ENCODE results near the gene IP6K2.

Gene IP6K2

DNA sequence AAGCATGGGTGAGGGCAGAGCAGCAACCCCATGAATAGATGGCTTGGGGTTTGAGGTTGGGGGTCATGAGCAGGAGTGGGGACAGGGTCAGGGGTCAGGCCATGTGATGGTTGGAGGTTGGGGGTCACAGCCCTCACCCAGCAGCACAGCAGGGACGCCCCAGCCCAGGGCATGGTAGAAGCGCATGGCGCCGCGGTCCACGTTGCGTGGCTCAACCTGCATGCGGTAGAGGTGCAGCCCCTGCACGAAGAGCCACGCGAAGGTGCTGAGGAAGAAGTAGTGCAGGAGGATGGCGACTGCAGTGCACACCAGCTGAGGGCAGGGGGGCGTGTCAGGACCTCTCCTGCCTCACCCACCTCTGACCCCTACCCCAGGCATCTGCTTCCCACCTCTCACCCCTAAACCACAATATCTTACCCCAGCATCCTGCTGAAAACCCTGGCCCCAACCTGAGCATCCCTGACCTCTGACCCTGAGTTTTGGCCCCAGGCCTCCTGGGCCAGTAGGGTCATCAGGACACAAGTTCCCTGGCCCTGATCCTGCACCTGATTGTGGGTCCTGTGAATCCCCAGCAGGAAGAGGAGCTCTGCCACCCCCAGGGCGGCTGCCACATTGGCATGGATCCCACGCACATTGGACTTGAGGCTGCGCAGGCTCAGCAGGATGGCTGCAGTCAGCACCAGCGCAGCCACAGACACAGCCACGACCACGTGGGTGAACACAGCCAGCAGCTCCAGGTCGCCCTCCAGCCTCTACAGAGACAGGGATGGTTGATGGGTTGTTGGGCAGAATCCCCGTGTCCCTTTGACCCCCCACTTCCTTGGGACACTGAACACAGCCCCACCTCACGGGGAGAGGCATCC is 71.9 kb downstream of the IP6K2 start:
- TF ChIP-seq EGR1 (IDR thresholded peaks at IDR 0.05), result no peak
- TF ChIP-seq, protein P1, sequence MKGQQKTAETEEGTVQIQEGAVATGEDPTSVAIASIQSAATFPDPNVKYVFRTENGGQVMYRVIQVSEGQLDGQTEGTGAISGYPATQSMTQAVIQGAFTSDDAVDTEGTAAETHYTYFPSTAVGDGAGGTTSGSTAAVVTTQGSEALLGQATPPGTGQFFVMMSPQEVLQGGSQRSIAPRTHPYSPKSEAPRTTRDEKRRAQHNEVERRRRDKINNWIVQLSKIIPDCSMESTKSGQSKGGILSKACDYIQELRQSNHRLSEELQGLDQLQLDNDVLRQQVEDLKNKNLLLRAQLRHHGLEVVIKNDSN (IDR thresholded peaks at IDR 0.05), result no peak
- TF ChIP-seq YY1 (IDR thresholded peaks at IDR 0.05; ENCODE audit: low read depth), result no peak
- TF ChIP-seq, protein P2, sequence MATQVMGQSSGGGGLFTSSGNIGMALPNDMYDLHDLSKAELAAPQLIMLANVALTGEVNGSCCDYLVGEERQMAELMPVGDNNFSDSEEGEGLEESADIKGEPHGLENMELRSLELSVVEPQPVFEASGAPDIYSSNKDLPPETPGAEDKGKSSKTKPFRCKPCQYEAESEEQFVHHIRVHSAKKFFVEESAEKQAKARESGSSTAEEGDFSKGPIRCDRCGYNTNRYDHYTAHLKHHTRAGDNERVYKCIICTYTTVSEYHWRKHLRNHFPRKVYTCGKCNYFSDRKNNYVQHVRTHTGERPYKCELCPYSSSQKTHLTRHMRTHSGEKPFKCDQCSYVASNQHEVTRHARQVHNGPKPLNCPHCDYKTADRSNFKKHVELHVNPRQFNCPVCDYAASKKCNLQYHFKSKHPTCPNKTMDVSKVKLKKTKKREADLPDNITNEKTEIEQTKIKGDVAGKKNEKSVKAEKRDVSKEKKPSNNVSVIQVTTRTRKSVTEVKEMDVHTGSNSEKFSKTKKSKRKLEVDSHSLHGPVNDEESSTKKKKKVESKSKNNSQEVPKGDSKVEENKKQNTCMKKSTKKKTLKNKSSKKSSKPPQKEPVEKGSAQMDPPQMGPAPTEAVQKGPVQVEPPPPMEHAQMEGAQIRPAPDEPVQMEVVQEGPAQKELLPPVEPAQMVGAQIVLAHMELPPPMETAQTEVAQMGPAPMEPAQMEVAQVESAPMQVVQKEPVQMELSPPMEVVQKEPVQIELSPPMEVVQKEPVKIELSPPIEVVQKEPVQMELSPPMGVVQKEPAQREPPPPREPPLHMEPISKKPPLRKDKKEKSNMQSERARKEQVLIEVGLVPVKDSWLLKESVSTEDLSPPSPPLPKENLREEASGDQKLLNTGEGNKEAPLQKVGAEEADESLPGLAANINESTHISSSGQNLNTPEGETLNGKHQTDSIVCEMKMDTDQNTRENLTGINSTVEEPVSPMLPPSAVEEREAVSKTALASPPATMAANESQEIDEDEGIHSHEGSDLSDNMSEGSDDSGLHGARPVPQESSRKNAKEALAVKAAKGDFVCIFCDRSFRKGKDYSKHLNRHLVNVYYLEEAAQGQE (IDR thresholded peaks at IDR 0.05; ENCODE audit: low read depth), result no peak
- no peak for TF ChIP-seq ZBTB7A (IDR thresholded peaks at IDR 0.05; ENCODE audit: low read depth)
- no peak for TF ChIP-seq CEBPB (IDR thresholded peaks at IDR 0.05)
- TF ChIP-seq TCF12 (IDR thresholded peaks at IDR 0.05; ENCODE audit: low read depth), result no peak
- no peak for TF ChIP-seq FOXM1 (IDR thresholded peaks at IDR 0.05; ENCODE audit: borderline replicate concordance, low read depth)

DNA sequence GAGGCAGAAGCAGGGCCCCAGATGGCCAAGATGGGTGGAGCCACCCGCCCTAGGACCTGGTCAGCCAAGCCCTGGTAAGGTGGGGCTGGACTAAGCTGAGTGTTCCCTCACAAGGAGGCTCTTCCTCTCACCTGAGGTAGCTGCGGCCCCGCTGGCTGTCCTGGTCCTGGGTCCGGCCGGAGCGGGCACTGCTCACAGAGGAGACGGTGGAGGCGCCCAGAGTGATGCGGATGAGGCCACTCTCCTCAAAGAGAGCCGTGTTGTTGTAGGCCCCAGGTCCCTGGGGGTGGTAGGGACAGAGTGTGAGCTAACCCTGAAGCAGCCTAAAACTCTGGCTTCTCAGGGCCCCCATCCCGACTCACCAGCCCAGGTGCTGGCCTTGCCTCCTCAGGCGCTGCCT is 74.4 kb downstream of the IP6K2 start:
- TF ChIP-seq RAD21 (IDR thresholded peaks at IDR 0.05; ENCODE audit: low read depth) (no peak), YY1 (IDR thresholded peaks at IDR 0.05; ENCODE audit: low read depth) (no peak), ZBTB7A (IDR thresholded peaks at IDR 0.05; ENCODE audit: low read depth) (no peak), CEBPB (IDR thresholded peaks at IDR 0.05) (no peak)

DNA sequence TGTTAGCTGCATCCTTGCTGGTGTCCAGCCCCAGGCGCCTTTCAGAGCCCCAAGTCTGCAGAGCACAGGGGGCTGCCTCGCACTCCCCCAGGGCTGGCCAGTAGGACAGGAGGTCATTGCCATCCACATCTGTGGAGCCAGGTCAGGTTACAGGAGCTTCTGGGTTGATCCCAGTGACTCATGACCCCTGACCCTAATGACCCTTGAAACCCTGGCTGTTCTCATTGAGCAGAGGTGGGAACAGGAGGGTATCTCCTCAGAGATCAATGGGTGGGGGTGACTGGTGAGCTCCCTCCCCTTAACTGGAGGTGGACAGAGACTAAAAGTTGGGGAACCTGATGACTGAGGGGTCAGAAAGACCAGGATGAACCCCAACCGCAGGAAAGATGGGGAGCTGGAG is 75.6 kb downstream of the IP6K2 start:
- no peak for TF ChIP-seq CEBPB (IDR thresholded peaks at IDR 0.05)
- TF ChIP-seq RAD21 (IDR thresholded peaks at IDR 0.05; ENCODE audit: low read depth), result no peak
- no peak for TF ChIP-seq TEAD4 (IDR thresholded peaks at IDR 0.05)
- no peak for TF ChIP-seq TAF1 (IDR thresholded peaks at IDR 0.05; ENCODE audit: low read depth)
- TF ChIP-seq, protein P1 (IDR thresholded peaks at IDR 0.05), result no peak
- TF ChIP-seq NFIC (IDR thresholded peaks at IDR 0.05), result no peak
- TF ChIP-seq EP300 (IDR thresholded peaks at IDR 0.05; ENCODE audit: borderline replicate concordance), result no peak

DNA sequence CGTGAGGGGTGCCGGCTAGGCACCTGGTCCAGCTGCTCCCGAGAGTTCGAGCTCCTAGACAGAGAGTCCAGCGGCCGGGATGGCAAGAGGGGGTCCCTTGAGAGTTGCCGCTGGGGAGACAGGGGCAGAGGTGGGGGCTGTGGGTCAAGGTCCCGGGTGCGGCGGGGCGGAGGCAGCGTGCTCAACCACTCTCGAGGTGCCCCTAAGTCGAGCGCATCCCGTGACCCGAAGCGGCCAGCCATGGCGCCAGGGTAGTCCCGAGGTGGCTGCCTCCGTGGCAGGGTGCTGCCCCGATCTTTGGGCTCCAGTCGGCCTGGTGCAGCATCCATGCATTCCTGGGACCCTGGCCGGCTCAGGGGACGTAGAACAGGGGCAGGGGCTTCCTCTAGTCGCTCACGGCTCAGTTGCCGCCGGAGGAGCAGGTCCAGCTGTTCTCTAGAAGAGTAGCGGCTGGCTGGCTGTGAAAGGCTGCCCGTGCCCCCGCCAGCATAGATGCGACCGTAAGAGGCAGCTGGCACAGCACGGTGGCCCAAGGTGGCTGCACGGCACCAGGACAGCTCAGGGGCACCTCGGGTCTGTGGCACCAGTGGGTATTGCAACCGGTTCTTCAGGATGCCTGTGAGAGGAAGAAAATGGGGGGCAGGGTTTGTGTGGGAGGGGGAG is 76.9 kb downstream of the IP6K2 start:
- TF ChIP-seq, protein P1 (IDR thresholded peaks at IDR 0.05), result no peak
- TF ChIP-seq RAD21 (IDR thresholded peaks at IDR 0.05; ENCODE audit: low read depth), result no peak
- no peak for TF ChIP-seq FOXM1 (IDR thresholded peaks at IDR 0.05; ENCODE audit: borderline replicate concordance, low read depth)
- TF ChIP-seq NFIC (IDR thresholded peaks at IDR 0.05), result no peak
- TF ChIP-seq CREB1 (IDR thresholded peaks at IDR 0.05; ENCODE audit: low read depth), result no peak
- no peak for TF ChIP-seq TEAD4 (IDR thresholded peaks at IDR 0.05)
- TF ChIP-seq CEBPB (IDR thresholded peaks at IDR 0.05), result no peak
- TF ChIP-seq EGR1 (IDR thresholded peaks at IDR 0.05), result no peak
- no peak for TF ChIP-seq TCF12 (IDR thresholded peaks at IDR 0.05; ENCODE audit: low read depth)
- no peak for TF ChIP-seq EP300 (IDR thresholded peaks at IDR 0.05; ENCODE audit: borderline replicate concordance)
- TF ChIP-seq, protein P3, sequence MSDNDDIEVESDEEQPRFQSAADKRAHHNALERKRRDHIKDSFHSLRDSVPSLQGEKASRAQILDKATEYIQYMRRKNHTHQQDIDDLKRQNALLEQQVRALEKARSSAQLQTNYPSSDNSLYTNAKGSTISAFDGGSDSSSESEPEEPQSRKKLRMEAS (IDR thresholded peaks at IDR 0.05), result no peak
- TF ChIP-seq ZBTB7A (IDR thresholded peaks at IDR 0.05; ENCODE audit: low read depth), result no peak
- TF ChIP-seq, protein P2 (IDR thresholded peaks at IDR 0.05; ENCODE audit: low read depth), result no peak
